Astrocyte (in vitro differentiated cells and primary cell): Measurements from ENCODE around the gene MAP6.

Experiments used
- EZH2 ChIP-seq: IDR thresholded peaks from 2 replicates; pipeline ENCODE4 v1.6.1; 2012; ENCODE audit warnings: mild to moderate bottlenecking, low read length, inconsistent platforms; ENCODE audit not compliant: insufficient read depth
- TF ChIP-seq, protein P1 (sequence below): IDR thresholded peaks from 2 replicates; pipeline ENCODE4 v1.5.1; 2011; ENCODE audit warnings: low read depth, mild to moderate bottlenecking, inconsistent platforms, low read length, moderate library complexity; ENCODE audit not compliant: insufficient read depth

DNA sequence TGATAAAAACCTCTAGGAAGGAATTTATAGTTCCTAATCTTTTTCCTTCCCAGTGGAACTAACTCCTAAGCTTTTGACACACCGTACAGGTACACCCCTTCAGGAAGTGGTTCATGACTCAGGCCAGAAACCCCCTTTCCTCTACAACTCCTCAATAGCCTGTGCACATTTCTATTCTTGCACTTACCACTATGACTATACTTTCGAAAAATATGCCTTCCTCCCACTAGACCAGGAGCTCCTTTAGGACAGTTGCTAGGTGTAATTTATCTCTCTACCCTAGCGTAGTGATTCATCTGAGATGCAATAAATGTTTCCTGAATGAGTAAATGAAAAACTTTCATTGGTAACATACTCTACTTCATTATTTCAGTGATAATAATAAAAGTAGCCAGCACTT is 14.5 kb downstream of the MAP6 start:
- TF ChIP-seq, protein P1, sequence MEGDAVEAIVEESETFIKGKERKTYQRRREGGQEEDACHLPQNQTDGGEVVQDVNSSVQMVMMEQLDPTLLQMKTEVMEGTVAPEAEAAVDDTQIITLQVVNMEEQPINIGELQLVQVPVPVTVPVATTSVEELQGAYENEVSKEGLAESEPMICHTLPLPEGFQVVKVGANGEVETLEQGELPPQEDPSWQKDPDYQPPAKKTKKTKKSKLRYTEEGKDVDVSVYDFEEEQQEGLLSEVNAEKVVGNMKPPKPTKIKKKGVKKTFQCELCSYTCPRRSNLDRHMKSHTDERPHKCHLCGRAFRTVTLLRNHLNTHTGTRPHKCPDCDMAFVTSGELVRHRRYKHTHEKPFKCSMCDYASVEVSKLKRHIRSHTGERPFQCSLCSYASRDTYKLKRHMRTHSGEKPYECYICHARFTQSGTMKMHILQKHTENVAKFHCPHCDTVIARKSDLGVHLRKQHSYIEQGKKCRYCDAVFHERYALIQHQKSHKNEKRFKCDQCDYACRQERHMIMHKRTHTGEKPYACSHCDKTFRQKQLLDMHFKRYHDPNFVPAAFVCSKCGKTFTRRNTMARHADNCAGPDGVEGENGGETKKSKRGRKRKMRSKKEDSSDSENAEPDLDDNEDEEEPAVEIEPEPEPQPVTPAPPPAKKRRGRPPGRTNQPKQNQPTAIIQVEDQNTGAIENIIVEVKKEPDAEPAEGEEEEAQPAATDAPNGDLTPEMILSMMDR, result no peak
- TF ChIP-seq EZH2, result no peak
